Measurements from ENCODE around the gene UBL7.
"Not testable (repeated sequence)": the region's sequence is repeated elsewhere in the genome, so short reads cannot be mapped to it uniquely, and the experiment has no call there.

Gene UBL7

DNA sequence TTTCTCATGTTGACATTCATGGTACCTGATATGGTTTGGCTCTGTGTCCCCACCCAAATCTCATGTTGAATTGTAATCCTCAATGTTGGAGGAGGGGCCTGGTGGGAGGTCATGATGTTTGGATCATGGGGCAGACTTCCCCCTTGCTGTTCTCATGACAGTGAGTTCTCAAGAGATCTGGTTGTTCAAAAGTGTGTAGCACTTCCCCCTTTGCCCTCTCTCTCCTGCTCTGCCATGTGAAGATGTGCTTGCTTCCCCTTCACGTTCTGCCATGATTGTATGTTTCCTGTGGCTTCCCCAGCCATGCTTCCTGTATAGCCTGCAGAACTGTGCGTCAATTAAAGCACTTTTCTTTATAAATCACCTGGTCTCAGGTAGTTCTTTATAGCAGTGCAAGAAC is 3.3 kb upstream of the UBL7 start:
- DNase-seq (ENCODE audit: low read depth in 3 of 3) = no peak

DNA sequence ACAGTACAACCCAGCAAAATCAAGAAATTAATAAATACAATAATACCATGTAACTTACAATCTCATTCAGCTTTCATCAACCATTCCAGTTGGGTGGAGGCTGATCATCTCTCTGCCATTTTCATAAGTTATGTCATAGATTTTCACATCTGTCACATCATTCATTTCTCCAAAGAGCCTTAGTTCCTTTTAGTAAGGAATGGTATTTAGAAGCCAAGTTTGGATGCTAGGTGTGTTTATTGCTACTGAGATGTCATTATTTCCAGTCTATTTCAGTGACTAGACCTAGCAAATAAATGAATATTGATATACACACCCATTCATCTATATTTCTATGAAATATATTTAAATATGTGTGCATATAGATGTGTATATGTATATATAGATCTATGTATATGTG is 2.7 kb upstream of the UBL7 start:
- DNase-seq (ENCODE audit: low read depth in 3 of 3) = no peak

DNA sequence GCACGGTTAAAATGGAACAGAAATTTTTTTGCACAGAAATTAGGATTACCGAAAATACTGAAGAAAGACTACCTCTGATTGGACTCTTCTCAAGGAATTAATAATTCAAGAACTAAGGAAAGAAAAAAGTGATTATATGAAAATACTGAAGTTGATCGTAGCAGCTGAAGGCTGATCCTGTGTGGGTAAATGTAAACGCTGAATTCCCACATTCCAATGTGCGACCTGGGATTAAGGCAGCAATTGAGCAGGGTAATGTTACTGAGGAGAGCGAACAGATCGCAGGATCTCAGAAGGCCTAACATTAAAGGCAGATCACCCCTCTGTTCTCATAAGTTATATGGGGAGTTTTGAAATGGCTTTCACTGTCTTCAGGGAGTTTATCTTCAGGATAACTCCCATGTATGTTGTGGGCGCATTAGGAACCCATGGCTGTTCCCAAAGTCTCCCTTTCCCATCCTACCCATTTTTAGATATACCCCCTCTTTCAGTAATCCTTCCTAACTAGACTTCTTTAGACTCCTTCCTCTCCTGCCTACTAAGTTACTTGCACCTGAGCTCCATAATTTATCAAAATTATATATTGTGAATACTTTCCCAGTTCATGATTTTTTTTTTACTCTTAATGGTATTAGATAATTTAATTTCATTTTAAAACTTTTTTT is 1.0 kb upstream of the UBL7 start:
- DNase-seq (ENCODE audit: low read depth in 3 of 3) = no peak

DNA sequence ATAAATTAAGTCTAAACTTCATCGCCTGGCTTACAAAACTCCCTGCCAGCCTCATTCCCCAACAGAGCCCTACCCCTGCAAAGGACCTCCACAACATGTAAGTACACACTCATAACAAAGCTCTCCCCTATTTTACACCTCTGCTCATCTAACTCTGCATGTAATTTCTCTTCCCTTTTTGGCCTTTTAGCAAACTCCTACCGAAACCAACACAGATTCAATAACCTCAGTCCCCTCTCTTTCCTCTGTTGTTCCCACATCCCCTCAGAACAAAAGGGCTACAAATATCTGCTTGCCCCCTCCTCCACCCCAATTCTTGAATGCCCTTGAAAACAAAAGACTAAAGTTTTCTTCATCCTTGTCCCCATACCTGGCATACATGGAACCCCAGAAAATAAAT is 662 bp downstream of the UBL7 start:
- no peak for DNase-seq (ENCODE audit: low read depth in 3 of 3)

GRCh38 chr15:74459798-74460197 is 1.2 kb downstream of the UBL7 start:
- DNase-seq (ENCODE audit: low read depth in 3 of 3) = not testable (repeated sequence)

DNA sequence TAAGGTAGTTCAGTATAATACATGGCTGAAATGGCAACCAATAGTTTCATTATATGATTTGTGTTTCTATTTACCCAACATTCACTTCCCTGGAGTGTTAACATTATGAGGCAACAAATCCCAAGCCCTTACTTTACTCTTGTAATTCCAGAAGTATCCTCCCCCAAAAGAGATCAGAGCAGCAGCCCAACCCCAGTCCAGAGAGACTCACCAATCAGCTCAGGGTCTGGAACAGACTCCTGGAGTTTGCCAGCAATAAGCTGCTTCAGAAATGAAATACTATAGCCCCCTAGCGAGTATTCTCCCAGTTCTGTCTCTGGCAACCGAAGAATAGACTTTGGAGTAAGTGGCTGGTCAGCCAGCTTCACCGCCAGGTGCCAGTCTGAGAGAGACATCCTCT is 2.5 kb downstream of the UBL7 start:
- DNase-seq (ENCODE audit: low read depth in 3 of 3) = no peak

DNA sequence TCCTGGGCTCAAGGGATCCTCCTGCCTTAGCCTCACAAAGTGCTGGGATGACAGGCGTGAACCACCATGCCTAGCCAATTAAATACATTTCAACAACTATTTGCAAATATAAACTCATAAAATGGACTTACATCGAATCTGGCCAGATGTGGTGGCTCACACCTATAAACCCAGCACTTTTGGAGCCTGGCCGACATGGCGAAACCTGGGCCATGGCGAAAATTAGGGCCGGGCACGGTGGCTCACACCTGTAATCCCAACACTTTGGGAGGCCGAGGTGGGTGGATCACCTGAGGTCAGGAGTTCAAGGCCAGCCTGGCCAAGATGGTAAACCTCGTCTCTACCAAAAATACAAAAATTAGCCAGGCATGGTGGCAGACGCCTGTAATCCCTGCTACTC is 3.9 kb downstream of the UBL7 start:
- not testable (repeated sequence) for DNase-seq (ENCODE audit: low read depth in 3 of 3)

DNA sequence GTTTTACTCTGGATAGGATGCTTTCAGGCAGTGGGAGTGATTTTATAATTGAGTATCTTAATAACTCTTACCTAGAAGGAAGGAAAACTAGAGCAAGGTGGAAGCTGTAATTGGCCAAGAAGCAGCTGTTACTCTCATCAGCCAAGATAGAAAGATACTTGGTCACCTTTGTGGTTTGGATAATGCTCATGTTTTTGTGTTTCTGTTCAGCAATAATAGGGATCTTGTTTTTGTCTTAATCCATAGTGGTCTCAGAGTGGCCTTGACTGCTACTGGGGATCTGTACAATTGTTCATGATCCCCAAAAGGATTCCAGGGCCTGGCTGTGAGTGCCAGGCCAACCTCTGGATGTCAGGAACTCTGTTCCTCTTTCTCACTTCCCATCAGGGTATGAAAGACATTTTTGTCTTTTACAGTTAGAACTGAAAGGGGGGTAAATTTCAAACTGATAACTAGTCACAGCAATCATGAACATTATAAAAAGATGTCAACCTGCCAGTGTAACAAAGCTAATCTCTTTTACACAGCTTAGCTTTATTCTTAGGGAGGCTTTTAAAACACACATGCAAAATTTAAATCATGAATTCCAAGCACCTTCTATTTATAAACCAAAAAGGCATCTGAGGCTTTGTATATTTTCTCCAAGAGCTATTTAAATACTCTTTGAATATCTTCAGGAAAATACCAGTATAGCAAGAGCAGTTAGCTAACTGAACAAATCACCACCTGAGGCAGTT is 6.0 kb downstream of the UBL7 start:
- DNase-seq (ENCODE audit: low read depth in 3 of 3) = no peak

DNA sequence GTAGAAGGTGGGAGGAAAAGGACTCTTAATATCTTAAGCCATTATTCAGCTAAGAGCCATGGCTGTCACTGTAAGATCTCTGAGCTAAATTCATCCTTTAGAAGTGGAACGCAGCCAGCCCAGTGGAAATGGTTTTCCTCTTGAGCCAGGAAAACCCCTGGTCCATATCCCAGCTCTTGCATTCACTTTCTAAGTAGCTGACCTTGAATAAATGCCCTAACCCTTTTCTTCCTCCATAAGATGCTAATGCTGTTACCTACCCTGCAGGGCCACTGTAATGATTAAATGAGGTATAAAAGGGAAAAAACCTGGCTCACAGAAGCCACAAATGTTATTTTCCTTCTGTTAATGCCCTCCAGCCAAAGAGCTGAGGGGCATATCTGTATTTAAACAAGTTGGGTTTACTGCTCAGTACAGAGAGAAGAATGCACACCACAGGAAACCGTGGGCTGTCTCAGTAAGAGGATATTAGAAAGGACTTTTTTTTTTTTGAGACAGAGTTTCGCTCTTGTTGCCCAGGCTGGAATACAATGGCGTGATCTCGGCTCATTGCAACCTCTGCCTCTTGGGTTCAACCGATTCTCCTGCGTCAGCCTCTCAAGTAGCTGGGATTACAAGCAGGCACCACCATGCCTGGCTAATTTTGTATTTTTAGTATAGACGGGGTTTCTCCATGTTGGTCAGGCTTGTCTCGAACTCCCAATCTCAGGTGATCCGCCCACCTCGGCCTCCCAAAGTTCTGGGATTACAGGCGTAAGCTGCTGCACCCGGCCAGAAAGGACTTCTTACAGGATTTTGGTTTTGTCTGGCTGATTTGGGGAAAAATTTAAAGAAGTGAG is 6.8 kb downstream of the UBL7 start:
- DNase-seq (ENCODE audit: low read depth in 3 of 3) = no peak

GRCh38 chr15:74451861-74452835 is 8.8 kb downstream of the UBL7 start:
- no peak for DNase-seq (ENCODE audit: low read depth in 3 of 3)

DNA sequence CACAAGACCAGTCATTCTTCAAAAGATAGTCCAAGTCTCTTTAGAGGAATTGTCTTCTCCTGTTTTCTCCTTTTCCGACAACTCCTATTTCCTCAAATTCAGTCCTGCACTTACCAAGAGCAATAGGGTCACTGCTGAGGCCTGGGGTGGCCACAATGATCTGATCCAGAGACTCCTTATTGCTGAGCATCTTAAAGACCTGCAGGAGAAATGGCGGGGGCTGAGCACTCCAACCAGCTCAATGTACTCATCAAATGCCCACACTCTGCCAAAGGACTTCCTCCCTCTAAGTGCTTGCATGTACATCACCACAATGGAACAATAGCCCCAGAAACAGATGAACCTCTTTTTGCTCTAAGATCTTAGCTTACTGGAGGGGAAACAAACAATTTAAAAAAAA is 9.6 kb downstream of the UBL7 start:
- DNase-seq (ENCODE audit: low read depth in 3 of 3) = no peak

DNA sequence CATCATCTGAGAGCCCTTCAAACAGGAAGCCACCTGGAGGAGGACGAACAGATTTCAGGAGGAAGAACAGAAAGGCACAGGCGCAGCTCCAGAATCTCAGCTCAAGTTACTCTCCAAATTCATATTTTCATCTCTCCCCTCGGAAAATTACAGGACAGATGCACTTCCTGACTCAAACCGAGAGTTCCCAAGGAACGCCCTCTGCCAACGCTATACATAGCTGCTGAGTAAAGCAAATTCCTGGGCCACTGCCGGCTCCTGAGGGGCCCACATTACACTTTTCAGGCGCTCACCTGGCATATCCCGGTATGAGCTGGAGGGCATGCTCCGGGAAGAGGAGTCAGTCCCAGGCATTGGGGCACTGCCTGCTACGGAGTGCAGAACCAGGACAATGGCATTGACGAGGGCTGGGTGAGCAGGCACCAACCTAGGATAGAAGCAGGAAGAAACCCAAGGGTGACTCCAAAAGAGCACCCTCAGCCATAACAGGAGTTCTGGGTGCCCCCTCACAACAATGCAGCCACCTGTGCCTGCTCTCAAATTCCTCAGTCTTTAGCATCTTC is 11.2 kb downstream of the UBL7 start:
- no peak for DNase-seq (ENCODE audit: low read depth in 3 of 3)

GRCh38 chr15:74449095-74449494 is 11.9 kb downstream of the UBL7 start:
- no peak for DNase-seq (ENCODE audit: low read depth in 3 of 3)

- no peak for DNase-seq (ENCODE audit: low read depth in 3 of 3)
Observed at GRCh38 chr15:74445816-74446763, 14.9 kb downstream of the UBL7 start.

GRCh38 chr15:74444106-74445062 is 16.6 kb downstream of the UBL7 start:
- no peak for DNase-seq (ENCODE audit: low read depth in 3 of 3)

- no peak for DNase-seq (ENCODE audit: low read depth in 3 of 3)
Observed at GRCh38 chr15:74443100-74443909, 17.7 kb downstream of the UBL7 start.

GRCh38 chr15:74442604-74443003 is 18.4 kb downstream of the UBL7 start:
- DNase-seq (ENCODE audit: low read depth in 3 of 3) = no peak

GRCh38 chr15:74442063-74442462 is 18.9 kb downstream of the UBL7 start:
- DNase-seq (ENCODE audit: low read depth in 3 of 3) = no peak
